ENCODE measurements around the gene SLC26A3. TPM values are rescaled to one million over a fixed set of nuclear protein-coding genes. Genes with fewer than 3 reads are reported as not detected.

The SLC26A3 gene
- total and polyA plus RNA-seq, 10 of the 15 experiments (the other 5 are each of a cell fraction or from before 2014, with no cell fraction given): 0.46 TPM; not detected in 9

- BruUV-seq (replicated peaks): no TSS peak
- WGBS (ENCODE audit: insufficient coverage, insufficient replicate concordance, low lambda C conversion rate, missing lambda C conversion rate): 49% methylated on average over 6 of the region's 6 CpGs
- Histone ChIP-seq H3K36me3 (ENCODE audit: control insufficient read depth in 2 of 2, insufficient read depth in 2 of 2, low read length in 1 of 2) (no peaks in the 10 kb centered on the region), H3K27ac (ENCODE audit: control insufficient read depth, insufficient read depth) (no peak overlapping the region), H3K4me2 (ENCODE audit: control insufficient read depth, insufficient read depth) (no peak overlapping the region), H3K4me3 (no peak overlapping the region), H4K20me1 (ENCODE audit: control insufficient read depth, insufficient read depth) (no peaks in the 10 kb centered on the region), H3K79me2 (ENCODE audit: control insufficient read depth, insufficient read depth, low read length) (no peaks in the 10 kb centered on the region), H3K9me3 (replicated peaks; ENCODE audit: control insufficient read depth, insufficient read depth, low read length) (no peaks in the 10 kb centered on the region), H2AFZ (ENCODE audit: control insufficient read depth, low read depth, low read length) (no peak overlapping the region), H3K4me1 (ENCODE audit: control insufficient read depth, insufficient read depth, low read length) (no peaks in the 10 kb centered on the region), H3K9ac (ENCODE audit: control insufficient read depth, insufficient read depth, low read length) (no peak overlapping the region), H3K27me3 (replicated peaks in 1 of 2; ENCODE audit: control insufficient read depth in 2 of 2, insufficient read depth in 2 of 2, low read length in 1 of 2) (no peaks in the 10 kb centered on the region)
- no peak for TF ChIP-seq RUNX3 (IDR thresholded peaks at IDR 0.05; ENCODE audit: low read length)
- no peak for TF ChIP-seq NFXL1 (IDR thresholded peaks at IDR 0.05; ENCODE audit: borderline replicate concordance)
- TF ChIP-seq ZSCAN29 (IDR thresholded peaks at IDR 0.05): no peak
- TF ChIP-seq MTA2 (IDR thresholded peaks at IDR 0.05; ENCODE audit: low read depth): no peak
- no peak for TF ChIP-seq MAX (IDR thresholded peaks at IDR 0.05; ENCODE audit: low read depth, low read length)
- no peak for TF ChIP-seq TBL1XR1 (IDR thresholded peaks at IDR 0.05; ENCODE audit: low read depth, low read length)
- TF ChIP-seq WRNIP1 (IDR thresholded peaks at IDR 0.05; ENCODE audit: borderline replicate concordance, low read depth, low read length): no peak
- in situ Hi-C loops (cut with MboI): no loop called here
- intact Hi-C loops (cut with micrococcal nuclease; ENCODE audit: unreplicated experiment): no loop called here
- ChIA-PET SMC1A (ENCODE audit: uncharacterized antibody, unreplicated experiment) (no interaction called here), CTCF (no interaction called here), POLR2A (no interaction called here), RAD21 (ENCODE audit: unreplicated experiment) (no interaction called here)
- FAIRE-seq: no peak
- no peak for ATAC-seq
- no peak for DNase-seq (ENCODE audit: low read depth, low spot score)
Measured at GRCh38 chr7:107715531-107715930, 87.5 kb downstream of the SLC26A3 start.

Other genes with a start within 250 kb of the SLC26A3 start
- 15.1 and 18.0 TPM in 2 replicates for gene COG5, start 239.3 kb downstream of the SLC26A3 start, total RNA-seq (2014; rRNA removed)
- gene COG5, start 239.3 kb downstream of the SLC26A3 start, total RNA-seq (2014; rRNA removed; fragmentation: Illumina TruSeq; extraction: Trizol): 27.9 and 30.4 TPM in 2 replicates
- gene COG5, start 239.3 kb downstream of the SLC26A3 start, total RNA-seq (2021): 17.8 and 19.7 TPM in 2 replicates
- 25.1 and 37.8 TPM in 2 replicates for gene COG5, start 239.3 kb downstream of the SLC26A3 start, polyA plus RNA-seq (2011; rRNA removed)
- 15.3 and 24.6 TPM in 2 replicates for gene COG5, start 239.3 kb downstream of the SLC26A3 start, polyA plus RNA-seq (2014; fragmentation: Illumina TruSeq; extraction: Trizol)
- 1 to 10 TPM; 5.5 to 6.8 TPM for gene COG5, start 239.3 kb downstream of the SLC26A3 start, polyA plus RNA-seq (2014; fragmentation: Nextera tagmentation; extraction: Ambion mirVana)
- gene COG5, start 239.3 kb downstream of the SLC26A3 start, polyA plus RNA-seq (2014; rRNA removed): 17.9 and 18.8 TPM in 2 replicates
- 10 to 100 TPM; 13.7 to 15.9 TPM for gene COG5, start 239.3 kb downstream of the SLC26A3 start, polyA plus RNA-seq (2016; fragmentation: Nextera tagmentation; extraction: Ambion mirVana)
- 12.8 and 13.3 TPM in 2 replicates for gene DUS4L, start 239.3 kb downstream of the SLC26A3 start, total RNA-seq (2014; rRNA removed)
- gene DUS4L, start 239.3 kb downstream of the SLC26A3 start, total RNA-seq (2014; rRNA removed; fragmentation: Illumina TruSeq; extraction: Trizol): 12.3 and 12.7 TPM in 2 replicates
- gene DUS4L, start 239.3 kb downstream of the SLC26A3 start, total RNA-seq (2021): 7.6 and 11.7 TPM in 2 replicates
- gene DUS4L, start 239.3 kb downstream of the SLC26A3 start, polyA plus RNA-seq (2011; rRNA removed): 10.6 and 18.0 TPM in 2 replicates
- 14.1 and 19.2 TPM in 2 replicates for gene DUS4L, start 239.3 kb downstream of the SLC26A3 start, polyA plus RNA-seq (2014; fragmentation: Illumina TruSeq; extraction: Trizol)
- gene DUS4L, start 239.3 kb downstream of the SLC26A3 start, polyA plus RNA-seq (2014; fragmentation: Nextera tagmentation; extraction: Ambion mirVana): 1 to 10 TPM; 5.3 to 7.1 TPM
- gene DUS4L, start 239.3 kb downstream of the SLC26A3 start, polyA plus RNA-seq (2014; rRNA removed): 12.1 and 13.0 TPM in 2 replicates
- gene DUS4L, start 239.3 kb downstream of the SLC26A3 start, polyA plus RNA-seq (2016; fragmentation: Nextera tagmentation; extraction: Ambion mirVana): 10 to 100 TPM; 13.3 to 15.3 TPM
- gene BCAP29, start 223.0 kb downstream of the SLC26A3 start, total RNA-seq (2014; rRNA removed): 26.5 and 33.2 TPM in 2 replicates
- 42.8 and 44.2 TPM in 2 replicates for gene BCAP29, start 223.0 kb downstream of the SLC26A3 start, total RNA-seq (2014; rRNA removed; fragmentation: Illumina TruSeq; extraction: Trizol)
- gene BCAP29, start 223.0 kb downstream of the SLC26A3 start, total RNA-seq (2021): 32.0 and 33.4 TPM in 2 replicates
- 33.3 and 53.2 TPM in 2 replicates for gene BCAP29, start 223.0 kb downstream of the SLC26A3 start, polyA plus RNA-seq (2011; rRNA removed)
- gene BCAP29, start 223.0 kb downstream of the SLC26A3 start, polyA plus RNA-seq (2014; fragmentation: Illumina TruSeq; extraction: Trizol): 58.5 and 72.0 TPM in 2 replicates
- 10 to 100 TPM; 26.6 to 36.3 TPM for gene BCAP29, start 223.0 kb downstream of the SLC26A3 start, polyA plus RNA-seq (2014; fragmentation: Nextera tagmentation; extraction: Ambion mirVana)
- gene BCAP29, start 223.0 kb downstream of the SLC26A3 start, polyA plus RNA-seq (2014; rRNA removed): 21.2 and 27.0 TPM in 2 replicates
- gene BCAP29, start 223.0 kb downstream of the SLC26A3 start, polyA plus RNA-seq (2016; fragmentation: Nextera tagmentation; extraction: Ambion mirVana): 10 to 100 TPM; 46.9 to 48.5 TPM
- 0.06 TPM in 1 of 2 replicates, not detected in the other for gene SLC26A4, start 142.4 kb downstream of the SLC26A3 start, total RNA-seq (2014; rRNA removed)
- gene SLC26A4, start 142.4 kb downstream of the SLC26A3 start, total RNA-seq (2014; rRNA removed; fragmentation: Illumina TruSeq; extraction: Trizol): 0.09 and 0.18 TPM in 2 replicates
- gene SLC26A4, start 142.4 kb downstream of the SLC26A3 start, total RNA-seq (2021): not detected in 2 replicates
- gene SLC26A4, start 142.4 kb downstream of the SLC26A3 start, polyA plus RNA-seq (2011; rRNA removed): 0.08 and 0.17 TPM in 2 replicates
- 0.01 and 0.21 TPM in 2 replicates for gene SLC26A4, start 142.4 kb downstream of the SLC26A3 start, polyA plus RNA-seq (2014; fragmentation: Illumina TruSeq; extraction: Trizol)
- not detected for gene SLC26A4, start 142.4 kb downstream of the SLC26A3 start, polyA plus RNA-seq (2014; fragmentation: Nextera tagmentation; extraction: Ambion mirVana)
- 0.20 TPM in 1 of 2 replicates, not detected in the other for gene SLC26A4, start 142.4 kb downstream of the SLC26A3 start, polyA plus RNA-seq (2014; rRNA removed)
- under 1 TPM in 1 of 2 experiments, not detected in 1; 0.16 TPM for gene SLC26A4, start 142.4 kb downstream of the SLC26A3 start, polyA plus RNA-seq (2016; fragmentation: Nextera tagmentation; extraction: Ambion mirVana)
- 16.4 and 20.3 TPM in 2 replicates for gene CBLL1, start 59.1 kb downstream of the SLC26A3 start, total RNA-seq (2014; rRNA removed)
- 32.4 and 32.9 TPM in 2 replicates for gene CBLL1, start 59.1 kb downstream of the SLC26A3 start, total RNA-seq (2014; rRNA removed; fragmentation: Illumina TruSeq; extraction: Trizol)
- gene CBLL1, start 59.1 kb downstream of the SLC26A3 start, total RNA-seq (2021): 26.2 and 28.3 TPM in 2 replicates
- gene CBLL1, start 59.1 kb downstream of the SLC26A3 start, polyA plus RNA-seq (2011; rRNA removed): 10.1 and 18.5 TPM in 2 replicates
- 32.7 and 42.8 TPM in 2 replicates for gene CBLL1, start 59.1 kb downstream of the SLC26A3 start, polyA plus RNA-seq (2014; fragmentation: Illumina TruSeq; extraction: Trizol)
- 1 to 10 TPM; 8.6 to 9.3 TPM for gene CBLL1, start 59.1 kb downstream of the SLC26A3 start, polyA plus RNA-seq (2014; fragmentation: Nextera tagmentation; extraction: Ambion mirVana)
- 7.2 and 9.8 TPM in 2 replicates for gene CBLL1, start 59.1 kb downstream of the SLC26A3 start, polyA plus RNA-seq (2014; rRNA removed)
- gene CBLL1, start 59.1 kb downstream of the SLC26A3 start, polyA plus RNA-seq (2016; fragmentation: Nextera tagmentation; extraction: Ambion mirVana): 10 to 100 TPM; 32.9 to 40.1 TPM
- 62.7 and 78.9 TPM in 2 replicates for gene DLD, start 88.0 kb upstream of the SLC26A3 start, total RNA-seq (2014; rRNA removed)
- gene DLD, start 88.0 kb upstream of the SLC26A3 start, total RNA-seq (2014; rRNA removed; fragmentation: Illumina TruSeq; extraction: Trizol): 80.6 and 82.9 TPM in 2 replicates
- 94.2 and 97.6 TPM in 2 replicates for gene DLD, start 88.0 kb upstream of the SLC26A3 start, total RNA-seq (2021)
- gene DLD, start 88.0 kb upstream of the SLC26A3 start, polyA plus RNA-seq (2011; rRNA removed): 175 and 282 TPM in 2 replicates
- 314 and 369 TPM in 2 replicates for gene DLD, start 88.0 kb upstream of the SLC26A3 start, polyA plus RNA-seq (2014; fragmentation: Illumina TruSeq; extraction: Trizol)
- 100 to 1,000 TPM; 147 to 215 TPM for gene DLD, start 88.0 kb upstream of the SLC26A3 start, polyA plus RNA-seq (2014; fragmentation: Nextera tagmentation; extraction: Ambion mirVana)
- gene DLD, start 88.0 kb upstream of the SLC26A3 start, polyA plus RNA-seq (2014; rRNA removed): 109 and 133 TPM in 2 replicates
- gene DLD, start 88.0 kb upstream of the SLC26A3 start, polyA plus RNA-seq (2016; fragmentation: Nextera tagmentation; extraction: Ambion mirVana): 100 to 1,000 TPM; 192 to 196 TPM
- not detected in 2 replicates for gene LAMB1, start 199.9 kb upstream of the SLC26A3 start, total RNA-seq (2014; rRNA removed)
- gene LAMB1, start 199.9 kb upstream of the SLC26A3 start, total RNA-seq (2014; rRNA removed; fragmentation: Illumina TruSeq; extraction: Trizol): not detected in 2 replicates
- 0.48 and 0.77 TPM in 2 replicates for gene LAMB1, start 199.9 kb upstream of the SLC26A3 start, total RNA-seq (2021)
- 0.08 and 0.12 TPM in 2 replicates for gene LAMB1, start 199.9 kb upstream of the SLC26A3 start, polyA plus RNA-seq (2011; rRNA removed)
- not detected in 2 replicates for gene LAMB1, start 199.9 kb upstream of the SLC26A3 start, polyA plus RNA-seq (2014; fragmentation: Illumina TruSeq; extraction: Trizol)
- gene LAMB1, start 199.9 kb upstream of the SLC26A3 start, polyA plus RNA-seq (2014; fragmentation: Nextera tagmentation; extraction: Ambion mirVana): 1 to 10 TPM in 1 of 2 experiments, under 1 TPM in 1; 0.05 to 1.7 TPM
- gene LAMB1, start 199.9 kb upstream of the SLC26A3 start, polyA plus RNA-seq (2014; rRNA removed): not detected in 2 replicates
- gene LAMB1, start 199.9 kb upstream of the SLC26A3 start, polyA plus RNA-seq (2016; fragmentation: Nextera tagmentation; extraction: Ambion mirVana): 1 to 10 TPM; 1.6 to 2.2 TPM

Data from GM12878 (cell line).